ENCODE results near the gene IL27RA. TPM values are rescaled to one million over a fixed set of nuclear protein-coding genes. Genes with fewer than 3 reads are reported as not detected.
A peak's percentile ranks its signal among the peaks of the same experiment; 100 is the strongest.

The IL27RA gene
- total and polyA plus RNA-seq, 9 donors: 1.9 to 6.1 (median 3.9) TPM

DNA sequence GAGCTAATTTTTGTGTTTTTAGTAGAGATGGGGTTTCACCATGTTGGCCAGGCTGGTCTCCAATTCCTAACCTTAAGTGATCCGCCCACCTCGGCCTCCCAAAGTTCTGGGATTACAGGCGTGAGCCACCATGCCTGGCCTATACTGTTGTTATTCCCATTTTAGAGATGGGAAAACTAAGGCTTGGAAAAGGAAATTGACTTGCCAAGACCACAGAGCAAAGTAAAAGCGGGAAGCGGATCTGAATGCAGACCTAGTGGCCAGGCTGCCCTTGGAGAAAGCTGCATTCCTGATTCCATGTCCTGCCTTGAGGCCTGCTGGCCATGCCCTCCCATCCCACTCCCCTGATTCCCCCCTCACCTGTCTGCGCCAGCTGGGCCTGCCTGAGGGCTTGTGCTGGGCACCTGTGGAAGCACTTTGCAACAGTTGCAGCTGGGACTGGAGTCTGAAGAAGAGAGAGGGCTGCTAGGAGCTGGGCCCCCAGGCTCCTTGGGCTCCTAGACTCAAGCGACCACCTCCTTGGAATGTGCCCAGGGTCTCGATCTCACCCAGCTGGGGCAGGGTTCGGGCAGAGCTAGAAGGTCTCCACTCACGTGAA is 24.6 kb downstream of the IL27RA start:
- peaks cover 10% of the 10 kb centered on the region for H3K4me1 ChIP-seq (ENCODE audit: control insufficient read depth, insufficient read depth, low read length)
- 85% methylated on average over 6 of the region's 10 CpGs for WGBS (ENCODE audit: insufficient coverage)
- H3K9me3 ChIP-seq (replicated peaks; ENCODE audit: control insufficient read depth, low read depth, low read length): no peaks in the 10 kb centered on the region
- no peak for DNase-seq
- no peak overlapping the region for H3K4me3 ChIP-seq (ENCODE audit: low read length)
- no peak overlapping the region for H3K27ac ChIP-seq (ENCODE audit: low read length)
- peaks cover 51% of the 10 kb centered on the region for H3K27me3 ChIP-seq (ENCODE audit: control insufficient read depth, insufficient read depth, low read length)
- H3K36me3 ChIP-seq (ENCODE audit: control insufficient read depth, insufficient read depth, low read length): no peaks in the 10 kb centered on the region

DNA sequence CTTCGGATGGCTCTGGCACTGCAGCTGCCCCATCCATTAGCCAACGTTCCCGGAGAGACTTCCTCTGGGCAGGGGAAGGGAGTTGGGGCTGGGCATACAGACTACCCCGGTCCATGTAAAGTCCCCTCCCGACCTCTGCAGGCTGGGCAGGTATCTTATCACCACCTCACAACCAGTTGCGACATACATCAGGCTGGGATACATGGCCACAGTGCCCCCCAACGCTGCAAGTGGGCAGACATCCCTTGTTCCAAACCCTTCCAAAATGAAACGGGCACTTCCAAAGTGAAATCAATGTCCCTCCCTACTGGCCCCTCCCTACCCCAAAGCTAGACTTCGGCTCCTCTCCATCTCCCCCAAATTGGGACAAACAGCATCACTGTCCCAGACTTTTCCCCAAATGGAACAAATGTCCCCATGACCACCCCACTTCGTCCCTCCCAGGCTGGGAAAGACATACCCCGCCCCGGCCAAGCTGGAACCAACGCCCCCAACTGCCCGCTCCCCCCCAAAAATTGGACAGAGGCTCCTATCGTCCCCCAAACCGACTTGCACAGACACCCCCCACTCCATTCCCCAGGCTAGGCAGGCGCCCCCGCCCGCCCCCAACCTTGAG is 25.3 kb downstream of the IL27RA start:
- peaks cover 10% of the 10 kb centered on the region for H3K4me1 ChIP-seq (ENCODE audit: control insufficient read depth, insufficient read depth, low read length)
- peaks cover 56% of the 10 kb centered on the region for H3K27me3 ChIP-seq (ENCODE audit: control insufficient read depth, insufficient read depth, low read length)
- H3K36me3 ChIP-seq (ENCODE audit: control insufficient read depth, insufficient read depth, low read length): no peaks in the 10 kb centered on the region
- H3K27ac ChIP-seq (ENCODE audit: low read length): no peak overlapping the region
- DNase-seq: no peak
- no peaks in the 10 kb centered on the region for H3K9me3 ChIP-seq (replicated peaks; ENCODE audit: control insufficient read depth, low read depth, low read length)
- peak overlapping the region; percentile 29 for H3K4me3 ChIP-seq (ENCODE audit: low read length)
- WGBS (ENCODE audit: insufficient coverage): 19% methylated on average over 10 of the region's 19 CpGs

DNA sequence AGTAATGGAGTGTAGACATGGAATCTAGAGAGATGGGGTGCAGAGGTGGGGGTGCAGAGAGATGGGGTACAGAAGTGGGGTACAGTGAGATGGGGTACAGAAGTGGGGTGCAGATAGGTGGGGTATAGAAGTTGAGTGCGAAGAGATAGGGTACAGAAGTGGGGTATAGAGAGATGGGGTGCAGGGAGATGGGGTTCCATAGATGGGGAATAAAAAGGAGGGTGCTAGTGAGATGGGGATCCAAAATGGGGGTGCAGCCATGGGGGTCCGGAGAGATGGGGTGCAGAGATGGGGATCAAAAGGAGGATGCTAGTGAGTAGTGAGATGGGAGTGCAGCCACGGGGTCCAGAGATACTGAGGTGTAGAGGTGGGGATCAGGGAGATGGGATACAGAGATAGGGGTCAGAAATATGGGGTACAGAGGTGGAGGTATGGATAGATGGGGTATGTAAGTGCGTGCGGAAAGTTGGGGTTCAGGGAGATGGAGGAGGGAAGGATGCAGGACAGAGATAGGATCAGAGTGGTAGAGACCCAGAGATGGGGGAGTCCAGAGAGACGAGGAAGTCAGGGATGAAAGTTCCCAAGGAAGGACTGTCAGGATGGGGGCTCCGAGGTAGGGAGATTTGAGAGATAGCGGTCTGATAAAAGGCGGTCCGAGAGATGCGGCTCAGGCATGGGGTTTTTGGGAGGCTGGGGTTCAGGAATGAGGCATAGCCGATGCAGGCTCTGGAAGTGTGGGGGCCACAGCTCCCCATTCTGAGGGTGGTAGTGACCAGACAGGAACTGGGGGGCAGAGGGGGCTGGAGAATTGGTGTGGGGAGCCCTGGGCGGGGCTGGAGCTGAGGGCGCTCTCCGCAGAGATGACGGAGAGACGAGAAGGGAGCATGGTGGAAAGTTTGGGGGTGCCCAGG is 26.9 kb downstream of the IL27RA start:
- Histone ChIP-seq H3K27ac (ENCODE audit: low read length) (no peak overlapping the region), H3K4me3 (ENCODE audit: low read length) (no peak overlapping the region), H3K4me1 (ENCODE audit: control insufficient read depth, insufficient read depth, low read length) (peaks cover 10% of the 10 kb centered on the region), H3K27me3 (ENCODE audit: control insufficient read depth, insufficient read depth, low read length) (peaks cover 54% of the 10 kb centered on the region), H3K9me3 (replicated peaks; ENCODE audit: control insufficient read depth, low read depth, low read length) (no peaks in the 10 kb centered on the region), H3K36me3 (ENCODE audit: control insufficient read depth, insufficient read depth, low read length) (no peaks in the 10 kb centered on the region)
- WGBS (ENCODE audit: insufficient coverage): 27% methylated on average over 14 of the region's 17 CpGs
- no peak for DNase-seq

DNA sequence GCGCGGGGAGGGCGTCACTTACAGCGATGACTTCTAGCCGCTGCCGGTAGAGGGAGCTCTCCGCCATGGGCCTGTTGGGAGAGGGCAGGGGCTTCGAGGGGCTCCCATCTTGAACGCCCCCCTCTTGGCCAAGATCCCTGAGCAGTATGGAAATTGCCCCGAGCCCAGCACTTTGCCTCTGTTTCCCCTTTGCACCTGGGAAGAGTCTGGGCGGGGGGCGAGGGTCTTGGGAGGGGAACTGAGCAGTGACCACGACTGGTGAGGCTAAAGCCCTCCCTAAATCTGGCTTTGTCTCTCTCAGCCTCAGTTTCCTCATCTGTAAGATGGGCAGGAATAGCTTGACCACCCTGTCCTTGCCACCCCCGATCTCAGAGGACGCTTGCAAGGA is 27.5 kb downstream of the IL27RA start:
- 2% methylated on average over 7 of the region's 15 CpGs for WGBS (ENCODE audit: insufficient coverage)
- DNase-seq: no peak
- peaks cover 53% of the 10 kb centered on the region for H3K27me3 ChIP-seq (ENCODE audit: control insufficient read depth, insufficient read depth, low read length)

DNA sequence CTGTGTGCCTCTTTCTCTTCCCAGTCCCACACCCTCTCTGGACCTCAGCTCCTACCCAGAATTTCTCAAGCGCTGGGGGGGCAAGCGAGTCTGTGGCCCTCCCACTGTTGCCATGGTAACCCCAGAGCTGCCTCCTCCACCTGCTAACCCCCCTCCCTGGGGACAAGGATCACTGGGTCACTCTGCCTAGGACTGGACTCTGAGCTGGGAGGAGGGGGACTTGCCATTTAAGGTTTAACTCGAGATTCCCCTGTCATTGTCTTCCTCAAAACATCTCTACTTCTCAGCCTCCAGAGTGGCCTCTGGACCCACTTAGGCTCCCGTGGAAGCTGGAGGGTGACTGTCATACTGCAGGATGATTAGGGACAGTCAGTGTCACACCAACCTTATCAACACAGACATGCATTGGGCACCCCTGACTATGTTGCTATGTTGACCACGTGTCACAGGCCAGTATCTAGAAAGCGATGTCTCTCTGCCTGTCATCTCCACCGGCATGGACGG is 28.1 kb downstream of the IL27RA start:
- Histone ChIP-seq H3K9me3 (replicated peaks; ENCODE audit: control insufficient read depth, low read depth, low read length) (no peaks in the 10 kb centered on the region), H3K27me3 (ENCODE audit: control insufficient read depth, insufficient read depth, low read length) (peaks cover 53% of the 10 kb centered on the region), H3K4me1 (ENCODE audit: control insufficient read depth, insufficient read depth, low read length) (peaks cover 10% of the 10 kb centered on the region), H3K4me3 (ENCODE audit: low read length) (no peak overlapping the region), H3K27ac (ENCODE audit: low read length) (no peak overlapping the region), H3K36me3 (ENCODE audit: control insufficient read depth, insufficient read depth, low read length) (no peaks in the 10 kb centered on the region)
- no peak for DNase-seq
- 39% methylated on average over 3 of the region's 8 CpGs for WGBS (ENCODE audit: insufficient coverage)

More for the DNA sequence above, 27.5 kb downstream of the IL27RA start:
- H3K4me3 ChIP-seq (ENCODE audit: low read length): no peak overlapping the region
- H3K9me3 ChIP-seq (replicated peaks; ENCODE audit: control insufficient read depth, low read depth, low read length): no peaks in the 10 kb centered on the region
- H3K36me3 ChIP-seq (ENCODE audit: control insufficient read depth, insufficient read depth, low read length): no peaks in the 10 kb centered on the region
- H3K27ac ChIP-seq (ENCODE audit: low read length): no peak overlapping the region
- H3K4me1 ChIP-seq (ENCODE audit: control insufficient read depth, insufficient read depth, low read length): peaks cover 10% of the 10 kb centered on the region

GRCh38 chr19:14061081-14061749 is 29.7 kb downstream of the IL27RA start:
- Histone ChIP-seq H3K9me3 (replicated peaks; ENCODE audit: control insufficient read depth, low read depth, low read length) (no peaks in the 10 kb centered on the region), H3K4me3 (ENCODE audit: low read length) (no peak overlapping the region), H3K36me3 (ENCODE audit: control insufficient read depth, insufficient read depth, low read length) (no peaks in the 10 kb centered on the region), H3K27me3 (ENCODE audit: control insufficient read depth, insufficient read depth, low read length) (peaks cover 49% of the 10 kb centered on the region), H3K4me1 (ENCODE audit: control insufficient read depth, insufficient read depth, low read length) (peaks cover 10% of the 10 kb centered on the region), H3K27ac (ENCODE audit: low read length) (no peak overlapping the region)
- WGBS (ENCODE audit: insufficient coverage): 59% methylated on average over 4 of the region's 9 CpGs
- no peak for DNase-seq

DNA sequence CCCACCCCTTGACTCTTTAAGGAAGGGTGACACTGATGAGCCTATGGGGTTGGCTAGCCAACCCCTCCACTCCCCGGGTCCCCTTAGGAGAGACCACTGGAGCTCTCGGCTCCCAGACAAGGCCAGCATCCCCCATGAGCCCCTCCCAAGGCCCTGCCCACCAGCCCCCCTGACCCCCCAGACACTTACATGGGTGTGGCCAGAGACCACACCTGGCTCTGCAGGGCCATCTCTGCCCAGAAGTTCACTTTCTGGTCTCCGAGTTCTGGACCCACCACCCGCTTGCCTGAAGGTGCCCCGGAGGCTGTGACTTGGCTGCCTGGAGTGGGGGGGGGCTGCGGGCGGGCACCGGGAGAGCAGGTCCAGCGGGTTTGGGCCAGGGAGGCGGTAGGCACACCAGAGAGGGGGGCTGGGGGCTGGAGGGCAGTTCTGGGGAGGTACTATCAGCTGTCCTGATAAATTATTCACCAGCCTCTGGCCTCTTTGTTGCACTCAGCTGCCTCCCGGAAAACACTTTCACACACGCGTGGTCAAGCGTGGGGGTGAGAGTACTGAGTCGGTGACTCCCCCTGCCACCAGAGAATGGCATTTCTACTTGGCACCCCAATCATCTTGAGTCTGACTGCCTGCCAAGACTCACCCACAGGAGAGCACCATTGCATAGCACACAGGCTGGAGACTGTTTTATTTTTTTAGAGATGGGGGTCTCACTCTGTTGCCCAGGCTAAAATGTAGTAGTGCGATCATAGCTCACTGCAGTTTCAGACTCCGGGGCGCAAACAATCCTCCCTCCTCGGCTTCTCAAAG is 30.4 kb downstream of the IL27RA start, which contains the start of gene PALM3:
Gene PALM3 (minus strand): TSS at position 326 of the 807 bp plus-strand sequence. CDS start 96 bp downstream, at position 230.
- H3K4me1 ChIP-seq (ENCODE audit: control insufficient read depth, insufficient read depth, low read length): peaks cover 9% of the 10 kb centered on the region
- WGBS (ENCODE audit: insufficient coverage): 66% methylated on average over 13 of the region's 19 CpGs
- DNase-seq: no peak
- no peak within 1 kb of the TSS for H3K4me3 ChIP-seq (ENCODE audit: low read length)
- no peaks in the 10 kb centered on the region for H3K9me3 ChIP-seq (replicated peaks; ENCODE audit: control insufficient read depth, low read depth, low read length)
- no peaks in the 10 kb centered on the region for H3K36me3 ChIP-seq (ENCODE audit: control insufficient read depth, insufficient read depth, low read length)
- H3K27me3 ChIP-seq (ENCODE audit: control insufficient read depth, insufficient read depth, low read length): peaks cover 43% of the 10 kb centered on the region
- no peak within 1 kb of the TSS for H3K27ac ChIP-seq (ENCODE audit: low read length)

GRCh38 chr19:14062558-14062855 is 30.9 kb downstream of the IL27RA start:
- DNase-seq: no peak
- no peak overlapping the region for H3K4me3 ChIP-seq (ENCODE audit: low read length)
- H3K27me3 ChIP-seq (ENCODE audit: control insufficient read depth, insufficient read depth, low read length): peaks cover 39% of the 10 kb centered on the region
- no peaks in the 10 kb centered on the region for H3K9me3 ChIP-seq (replicated peaks; ENCODE audit: control insufficient read depth, low read depth, low read length)
- H3K4me1 ChIP-seq (ENCODE audit: control insufficient read depth, insufficient read depth, low read length): peaks cover 8% of the 10 kb centered on the region
- H3K27ac ChIP-seq (ENCODE audit: low read length): no peak overlapping the region
- WGBS (ENCODE audit: insufficient coverage): 78% methylated on average over 5 of the region's 5 CpGs
- H3K36me3 ChIP-seq (ENCODE audit: control insufficient read depth, insufficient read depth, low read length): no peaks in the 10 kb centered on the region

- no peak overlapping the region for H3K4me3 ChIP-seq (ENCODE audit: low read length)
- H3K4me1 ChIP-seq (ENCODE audit: control insufficient read depth, insufficient read depth, low read length): peaks cover 2% of the 10 kb centered on the region
- 93% methylated on average over 3 of the region's 7 CpGs for WGBS (ENCODE audit: insufficient coverage)
- no peaks in the 10 kb centered on the region for H3K9me3 ChIP-seq (replicated peaks; ENCODE audit: control insufficient read depth, low read depth, low read length)
- H3K27ac ChIP-seq (ENCODE audit: low read length): no peak overlapping the region
- H3K36me3 ChIP-seq (ENCODE audit: control insufficient read depth, insufficient read depth, low read length): no peaks in the 10 kb centered on the region
- peaks cover 34% of the 10 kb centered on the region for H3K27me3 ChIP-seq (ENCODE audit: control insufficient read depth, insufficient read depth, low read length)
- DNase-seq: no peak
Measured at GRCh38 chr19:14063105-14063504, 31.5 kb downstream of the IL27RA start.

All from muscle of leg (tissue), 11 donors.